DOHH2 (cell line): Measurements from ENCODE around the gene PRKAR1B.

Experiments used
- H3F3A ChIP-seq: fragments of 200-600 bp; sonication (generic), shearing (Covaris generic); 2 replicates; pipeline ENCODE4 v1.6.0; 2016; ENCODE audit warnings: antibody characterized with exemption, mild to moderate bottlenecking; ENCODE audit not compliant: control insufficient read depth, insufficient read depth
- H3K27ac ChIP-seq: fragments of 200-600 bp; sonication (generic); 2 replicates; pipeline ENCODE4 v1.5.1; 2014; ENCODE audit warnings: low read depth, mild to moderate bottlenecking, low read length, moderate library complexity
- H3K27me3 ChIP-seq: fragments of 200-600 bp; sonication (generic); 2 replicates; pipeline ENCODE4 v1.6.1; 2014; ENCODE audit warnings: mild to moderate bottlenecking, low read length, mixed read lengths; ENCODE audit not compliant: control insufficient read depth
- H3K36me3 ChIP-seq: fragments of 200-600 bp; sonication (generic); 2 replicates; pipeline ENCODE4 v1.6.1; 2014; ENCODE audit warnings: mild to moderate bottlenecking, low read length, moderate library complexity, mixed read lengths; ENCODE audit not compliant: control insufficient read depth
- H3K4me1 ChIP-seq: fragments of 200-600 bp; sonication (generic); 2 replicates; pipeline ENCODE4 v1.6.1; 2014; ENCODE audit warnings: mild to moderate bottlenecking, low read length, mixed read lengths; ENCODE audit not compliant: control insufficient read depth
- H3K4me2 ChIP-seq: fragments of 200-600 bp; sonication (generic); 2 replicates; pipeline ENCODE4 v1.6.0; 2014; ENCODE audit warnings: mild to moderate bottlenecking, low read length, moderate library complexity
- H3K4me3 ChIP-seq: fragments of 200-600 bp; sonication (generic); 2 replicates; pipeline ENCODE4 v1.5.1; 2014; ENCODE audit warnings: mild to moderate bottlenecking, low read length, mixed read lengths
- H3K79me2 ChIP-seq: fragments of 200-600 bp; sonication (generic); 2 replicates; pipeline ENCODE4 v1.6.1; 2014; ENCODE audit warnings: mild to moderate bottlenecking, low read length, mixed read lengths; ENCODE audit not compliant: control insufficient read depth
- H3K9me2 ChIP-seq: fragments of 200-600 bp; sonication (generic); replicated peaks from 2 replicates; pipeline ENCODE4 v1.6.1; 2014; ENCODE audit warnings: mild to moderate bottlenecking, low read length, mixed read lengths; ENCODE audit not compliant: control insufficient read depth
- H3K9me3 ChIP-seq: fragments of 200-600 bp; sonication (generic); 2 replicates; pipeline ENCODE4 v1.6.1; 2014; ENCODE audit warnings: antibody characterized with exemption, low read length, mixed read lengths; ENCODE audit not compliant: control insufficient read depth, insufficient read depth
- H4K20me1 ChIP-seq: fragments of 200-600 bp; sonication (generic); 2 replicates; pipeline ENCODE4 v1.6.0; 2014; ENCODE audit warnings: low read depth, mild to moderate bottlenecking, antibody characterized with exemption, low read length, moderate library complexity; ENCODE audit not compliant: control insufficient read depth, insufficient read depth
- EZH2phosphoT487 ChIP-seq: fragments of 200-600 bp; sonication (generic); IDR thresholded peaks from 2 replicates; pipeline ENCODE4 v1.6.1; 2017; ENCODE audit warnings: borderline replicate concordance, mild to moderate bottlenecking, antibody characterized with exemption, low read length, moderate library complexity, mixed read lengths
- TF ChIP-seq, protein P1 (sequence below): fragments of 200-600 bp; sonication (generic); IDR thresholded peaks from one replicate; pipeline ENCODE4 v1.5.1; 2014; ENCODE audit warnings: antibody characterized with exemption, mild to moderate bottlenecking, low read depth, low read length; ENCODE audit not compliant: poor library complexity, severe bottlenecking

PRKAR1B gene

DNA sequence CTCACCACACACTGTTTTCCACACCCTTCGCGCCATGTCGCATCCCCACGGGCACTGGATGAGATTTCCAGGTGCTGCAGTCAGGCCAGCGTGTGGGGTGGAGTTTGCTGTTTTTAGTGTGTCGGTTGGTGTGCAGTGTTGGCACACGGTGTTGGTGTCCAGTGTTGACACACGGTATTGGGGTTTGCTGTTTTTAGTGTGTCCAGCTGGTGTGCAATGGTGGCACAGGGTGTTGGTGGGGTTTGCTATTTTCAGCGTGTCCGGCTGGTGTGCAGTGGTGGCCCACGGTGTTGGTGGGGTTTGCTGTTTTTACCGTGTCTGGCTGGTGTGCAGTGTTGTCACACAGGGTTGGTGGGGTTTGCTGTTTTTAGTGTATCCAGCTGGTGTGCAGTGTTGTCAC is 20.1 kb upstream of the PRKAR1B start:
- peaks cover 58% of the 10 kb centered on the region for H3K79me2 ChIP-seq
- no peak overlapping the region for H3K4me3 ChIP-seq
- peaks cover 61% of the 10 kb centered on the region for H3K36me3 ChIP-seq
- no peaks in the 10 kb centered on the region for H4K20me1 ChIP-seq
- no peak overlapping the region for H3K4me2 ChIP-seq
- H3K9me2 ChIP-seq: no peaks in the 10 kb centered on the region
- H3K9me3 ChIP-seq: no peaks in the 10 kb centered on the region
- TF ChIP-seq, protein P1, sequence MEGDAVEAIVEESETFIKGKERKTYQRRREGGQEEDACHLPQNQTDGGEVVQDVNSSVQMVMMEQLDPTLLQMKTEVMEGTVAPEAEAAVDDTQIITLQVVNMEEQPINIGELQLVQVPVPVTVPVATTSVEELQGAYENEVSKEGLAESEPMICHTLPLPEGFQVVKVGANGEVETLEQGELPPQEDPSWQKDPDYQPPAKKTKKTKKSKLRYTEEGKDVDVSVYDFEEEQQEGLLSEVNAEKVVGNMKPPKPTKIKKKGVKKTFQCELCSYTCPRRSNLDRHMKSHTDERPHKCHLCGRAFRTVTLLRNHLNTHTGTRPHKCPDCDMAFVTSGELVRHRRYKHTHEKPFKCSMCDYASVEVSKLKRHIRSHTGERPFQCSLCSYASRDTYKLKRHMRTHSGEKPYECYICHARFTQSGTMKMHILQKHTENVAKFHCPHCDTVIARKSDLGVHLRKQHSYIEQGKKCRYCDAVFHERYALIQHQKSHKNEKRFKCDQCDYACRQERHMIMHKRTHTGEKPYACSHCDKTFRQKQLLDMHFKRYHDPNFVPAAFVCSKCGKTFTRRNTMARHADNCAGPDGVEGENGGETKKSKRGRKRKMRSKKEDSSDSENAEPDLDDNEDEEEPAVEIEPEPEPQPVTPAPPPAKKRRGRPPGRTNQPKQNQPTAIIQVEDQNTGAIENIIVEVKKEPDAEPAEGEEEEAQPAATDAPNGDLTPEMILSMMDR: no peak
- no peak for TF ChIP-seq EZH2phosphoT487
- H3K27ac ChIP-seq: no peak overlapping the region
- no peaks in the 10 kb centered on the region for H3K4me1 ChIP-seq
- no peaks in the 10 kb centered on the region for H3K27me3 ChIP-seq
- H3F3A ChIP-seq: no peaks in the 10 kb centered on the region

DNA sequence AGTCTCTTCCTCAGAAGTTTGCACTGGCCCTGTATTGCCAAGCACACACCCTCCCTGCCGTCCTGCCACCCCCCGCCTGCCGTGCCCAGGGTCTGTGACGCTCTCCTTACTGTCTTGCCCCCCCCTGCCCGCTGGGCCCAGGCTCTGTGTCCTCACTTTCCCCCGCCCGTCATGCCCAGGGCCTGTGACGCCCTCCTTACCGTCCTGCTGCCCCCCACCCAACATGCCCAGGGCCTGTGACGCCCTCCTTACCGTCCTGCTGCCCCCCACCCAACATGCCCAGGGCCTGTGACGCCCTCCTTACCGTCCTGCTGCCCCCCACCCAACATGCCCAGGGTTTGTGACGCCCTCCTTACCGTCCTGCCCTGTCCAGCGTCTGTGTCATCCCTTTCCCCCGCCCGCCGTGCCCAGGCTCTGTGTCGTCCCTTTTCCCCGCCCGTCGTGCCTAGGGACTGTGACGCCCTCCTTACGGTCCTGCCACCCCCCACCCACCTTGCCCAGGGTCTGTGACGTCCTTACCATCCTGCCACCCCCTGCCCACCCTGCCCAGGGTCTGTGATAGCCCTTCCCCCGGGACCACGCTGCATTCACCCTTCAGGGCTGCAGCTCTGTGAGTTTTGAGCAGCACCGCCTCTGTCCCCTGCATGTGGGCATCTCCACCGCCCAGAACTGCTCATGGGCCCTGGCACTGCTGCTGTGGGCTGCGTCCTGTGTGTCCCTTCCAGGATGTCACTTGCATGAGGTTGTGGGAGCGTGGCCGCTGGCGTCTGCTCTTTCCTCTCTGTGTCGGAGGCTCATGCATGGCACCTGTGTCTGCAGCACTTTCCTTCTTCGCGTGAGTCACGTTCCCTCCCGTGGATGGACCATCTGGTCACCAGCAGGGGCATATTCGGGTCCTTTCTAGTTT is 19.3 kb upstream of the PRKAR1B start:
- no peaks in the 10 kb centered on the region for H3K4me1 ChIP-seq
- TF ChIP-seq, protein P1: no peak
- TF ChIP-seq EZH2phosphoT487: no peak
- peaks cover 63% of the 10 kb centered on the region for H3K36me3 ChIP-seq

DNA sequence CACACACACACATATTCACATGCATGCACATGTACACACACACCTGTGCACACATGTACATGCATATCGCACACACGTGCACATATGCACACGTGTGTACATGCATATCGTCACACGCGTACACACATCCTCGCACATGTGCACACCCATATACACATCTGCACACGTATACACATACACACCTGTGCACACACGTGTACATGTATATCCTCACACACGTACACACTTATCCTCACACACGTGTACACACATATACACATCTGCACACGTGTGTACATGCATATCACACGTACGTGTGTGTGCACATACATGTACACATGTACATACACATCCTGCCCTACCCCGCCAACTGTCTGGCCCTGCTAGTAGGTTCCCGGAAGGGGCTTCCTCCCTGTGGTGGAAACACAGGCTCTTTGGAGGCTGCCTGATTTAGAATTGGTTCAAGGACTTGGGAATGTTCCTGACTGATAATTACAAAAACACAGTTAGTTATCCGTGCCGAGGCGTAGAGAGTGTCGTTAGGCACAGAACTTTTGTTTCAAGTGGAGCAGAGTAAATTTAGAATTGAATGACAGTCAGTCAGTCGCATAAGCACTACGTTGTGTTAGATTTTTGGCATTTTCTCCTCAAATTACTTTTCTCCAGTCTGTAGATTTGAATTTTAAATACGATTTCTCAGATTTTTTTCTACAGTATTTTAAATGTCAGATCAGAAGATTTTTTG is 18.5 kb upstream of the PRKAR1B start:
- no peaks in the 10 kb centered on the region for H4K20me1 ChIP-seq
- no peaks in the 10 kb centered on the region for H3K9me2 ChIP-seq
- H3K4me2 ChIP-seq: no peak overlapping the region
- TF ChIP-seq EZH2phosphoT487: no peak
- TF ChIP-seq, protein P1: no peak
- H3K9me3 ChIP-seq: no peaks in the 10 kb centered on the region
- no peak overlapping the region for H3K4me3 ChIP-seq
- peaks cover 61% of the 10 kb centered on the region for H3K79me2 ChIP-seq
- no peaks in the 10 kb centered on the region for H3F3A ChIP-seq
- no peaks in the 10 kb centered on the region for H3K4me1 ChIP-seq
- H3K36me3 ChIP-seq: peaks cover 63% of the 10 kb centered on the region
- no peak overlapping the region for H3K27ac ChIP-seq
- H3K27me3 ChIP-seq: no peaks in the 10 kb centered on the region

More for the DNA sequence above, 19.3 kb upstream of the PRKAR1B start:
- Histone ChIP-seq H3K27ac (no peak overlapping the region), H3K4me3 (no peak overlapping the region), H4K20me1 (no peaks in the 10 kb centered on the region), H3K27me3 (no peaks in the 10 kb centered on the region), H3K79me2 (peaks cover 58% of the 10 kb centered on the region), H3K9me3 (no peaks in the 10 kb centered on the region), H3K9me2 (no peaks in the 10 kb centered on the region), H3F3A (no peaks in the 10 kb centered on the region), H3K4me2 (no peak overlapping the region)
